Measurements from ENCODE around the gene COLEC12. TPM values are rescaled to one million over a fixed set of nuclear protein-coding genes. Genes with fewer than 3 reads are reported as not detected.

The COLEC12 gene
- total and polyA plus RNA-seq, 2 donors (not counting 3 experiments of a cell fraction or from before 2014, with no cell fraction given): 8.0 to 17.1 TPM

DNA sequence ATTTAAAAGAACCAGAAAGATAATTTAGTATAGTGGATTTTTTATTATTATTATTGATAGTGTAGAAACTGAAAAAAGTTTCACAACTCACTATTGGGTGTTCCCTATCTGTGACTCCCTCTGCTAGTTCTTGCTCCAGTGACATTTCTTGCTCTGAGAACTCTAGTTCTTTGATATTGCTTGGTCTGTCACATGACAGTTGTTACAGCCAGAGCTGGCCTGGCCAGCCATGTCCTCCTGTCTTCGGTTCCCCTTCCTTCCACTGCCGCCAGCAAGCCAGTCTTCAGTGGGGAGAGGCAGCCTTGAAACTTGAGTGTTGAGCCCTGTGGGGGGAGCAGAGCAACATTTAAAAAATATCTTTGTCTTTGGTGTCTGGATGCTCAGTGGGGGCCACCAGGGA is 225.0 kb downstream of the COLEC12 start:
- dilution Hi-C loops (cut with MboI; ENCODE audit: extremely low pct_ligation_motif_present, low sequenced_read_pairs) (no loop called here), intact Hi-C loops (cut with micrococcal nuclease) (no loop called here)
- Histone ChIP-seq H3K9ac (replicated peaks; ENCODE audit: extremely low read depth, insufficient read depth, low read length) (no peak overlapping the region), H3K4me2 (ENCODE audit: insufficient read depth, low read length) (no peak overlapping the region), H3K79me2 (ENCODE audit: control insufficient read depth, insufficient read depth, low read length) (no peaks in the 10 kb centered on the region), H3K4me3 (replicated peaks in 1 of 3; ENCODE audit: insufficient read depth in 1 of 3, low read depth in 1 of 3, low read length in 3 of 3) (no peak overlapping the region), H3K9me1 (replicated peaks; ENCODE audit: control insufficient read depth, extremely low read depth, insufficient read depth, low read length) (no peaks in the 10 kb centered on the region), H3K36me3 (ENCODE audit: control insufficient read depth in 2 of 2, extremely low read depth in 1 of 2, insufficient read depth in 2 of 2, low read length in 2 of 2) (no peaks in the 10 kb centered on the region), H3K27me3 (ENCODE audit: control insufficient read depth in 2 of 2, insufficient read depth in 2 of 2, low read length in 2 of 2) (no peaks in the 10 kb centered on the region), H3K9me3 (replicated peaks; ENCODE audit: control insufficient read depth, insufficient read depth, low read length) (no peaks in the 10 kb centered on the region), H4K20me1 (replicated peaks; ENCODE audit: control insufficient read depth, extremely low read depth, insufficient read depth, low read length) (no peaks in the 10 kb centered on the region), H2AFZ (ENCODE audit: low read depth, low read length) (no peak overlapping the region), H3K27ac (ENCODE audit: insufficient read depth, low read depth, low read length) (no peak overlapping the region), H3K4me1 (ENCODE audit: control insufficient read depth, extremely low read depth, insufficient read depth, low read length) (no peaks in the 10 kb centered on the region)
- ChIA-PET POLR2A (no interaction called here), CTCF (no interaction called here)
- DNase-seq (ENCODE audit: low read depth, low spot score) (no peak), FAIRE-seq (no peak)
- no TSS peak for BruUV-seq (replicated peaks)
- no peak for TF ChIP-seq EZH2 (IDR thresholded peaks at IDR 0.05; ENCODE audit: borderline replicate concordance, low read depth, low read length, severe bottlenecking)
- TF ChIP-seq, protein P1, sequence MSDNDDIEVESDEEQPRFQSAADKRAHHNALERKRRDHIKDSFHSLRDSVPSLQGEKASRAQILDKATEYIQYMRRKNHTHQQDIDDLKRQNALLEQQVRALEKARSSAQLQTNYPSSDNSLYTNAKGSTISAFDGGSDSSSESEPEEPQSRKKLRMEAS (IDR thresholded peaks at IDR 0.05; ENCODE audit: insufficient read depth, insufficient read length): no peak
- TF ChIP-seq GATA2 (IDR thresholded peaks at IDR 0.05; ENCODE audit: insufficient read depth, insufficient read length, low read depth, low read length): no peak
- TF ChIP-seq, protein P2, sequence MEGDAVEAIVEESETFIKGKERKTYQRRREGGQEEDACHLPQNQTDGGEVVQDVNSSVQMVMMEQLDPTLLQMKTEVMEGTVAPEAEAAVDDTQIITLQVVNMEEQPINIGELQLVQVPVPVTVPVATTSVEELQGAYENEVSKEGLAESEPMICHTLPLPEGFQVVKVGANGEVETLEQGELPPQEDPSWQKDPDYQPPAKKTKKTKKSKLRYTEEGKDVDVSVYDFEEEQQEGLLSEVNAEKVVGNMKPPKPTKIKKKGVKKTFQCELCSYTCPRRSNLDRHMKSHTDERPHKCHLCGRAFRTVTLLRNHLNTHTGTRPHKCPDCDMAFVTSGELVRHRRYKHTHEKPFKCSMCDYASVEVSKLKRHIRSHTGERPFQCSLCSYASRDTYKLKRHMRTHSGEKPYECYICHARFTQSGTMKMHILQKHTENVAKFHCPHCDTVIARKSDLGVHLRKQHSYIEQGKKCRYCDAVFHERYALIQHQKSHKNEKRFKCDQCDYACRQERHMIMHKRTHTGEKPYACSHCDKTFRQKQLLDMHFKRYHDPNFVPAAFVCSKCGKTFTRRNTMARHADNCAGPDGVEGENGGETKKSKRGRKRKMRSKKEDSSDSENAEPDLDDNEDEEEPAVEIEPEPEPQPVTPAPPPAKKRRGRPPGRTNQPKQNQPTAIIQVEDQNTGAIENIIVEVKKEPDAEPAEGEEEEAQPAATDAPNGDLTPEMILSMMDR (IDR thresholded peaks at IDR 0.05; ENCODE audit: extremely low read depth in 1 of 2, insufficient read depth in 1 of 2, low read depth in 1 of 2, low read length in 2 of 2): no peak
- no peak for TF ChIP-seq FOS (IDR thresholded peaks at IDR 0.05; ENCODE audit: borderline replicate concordance, insufficient read depth, low read length)

DNA sequence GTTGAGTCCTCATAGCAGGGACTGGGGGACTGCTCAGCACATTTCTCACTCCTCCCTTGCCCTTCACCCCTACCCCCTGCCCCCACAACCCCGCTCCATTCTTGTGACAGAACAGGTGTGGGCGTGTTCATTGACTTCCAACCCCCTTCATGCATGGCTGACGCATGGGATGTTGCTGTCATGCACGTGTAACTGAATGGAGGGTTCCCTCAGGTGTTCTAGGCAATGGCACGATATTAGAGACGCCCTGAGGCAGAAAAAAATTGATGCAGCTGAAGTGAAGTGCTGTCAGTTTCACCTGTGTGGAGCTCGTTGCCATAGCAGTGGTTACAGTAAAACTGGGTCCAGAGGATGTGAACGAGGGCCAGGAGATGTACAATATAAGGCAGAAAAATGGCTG is 226.2 kb downstream of the COLEC12 start:
- Histone ChIP-seq H3K4me3 (replicated peaks in 1 of 3; ENCODE audit: insufficient read depth in 1 of 3, low read depth in 1 of 3, low read length in 3 of 3) (no peak overlapping the region), H3K4me1 (ENCODE audit: control insufficient read depth, extremely low read depth, insufficient read depth, low read length) (no peaks in the 10 kb centered on the region), H3K4me2 (ENCODE audit: insufficient read depth, low read length) (no peak overlapping the region), H3K27ac (ENCODE audit: insufficient read depth, low read depth, low read length) (no peak overlapping the region), H4K20me1 (replicated peaks; ENCODE audit: control insufficient read depth, extremely low read depth, insufficient read depth, low read length) (no peaks in the 10 kb centered on the region), H3K9me1 (replicated peaks; ENCODE audit: control insufficient read depth, extremely low read depth, insufficient read depth, low read length) (no peaks in the 10 kb centered on the region), H3K27me3 (ENCODE audit: control insufficient read depth in 2 of 2, insufficient read depth in 2 of 2, low read length in 2 of 2) (no peaks in the 10 kb centered on the region), H2AFZ (ENCODE audit: low read depth, low read length) (no peak overlapping the region), H3K9ac (replicated peaks; ENCODE audit: extremely low read depth, insufficient read depth, low read length) (no peak overlapping the region), H3K79me2 (ENCODE audit: control insufficient read depth, insufficient read depth, low read length) (no peaks in the 10 kb centered on the region), H3K9me3 (replicated peaks; ENCODE audit: control insufficient read depth, insufficient read depth, low read length) (no peaks in the 10 kb centered on the region), H3K36me3 (ENCODE audit: control insufficient read depth in 2 of 2, extremely low read depth in 1 of 2, insufficient read depth in 2 of 2, low read length in 2 of 2) (no peaks in the 10 kb centered on the region)
- dilution Hi-C loops (cut with MboI; ENCODE audit: extremely low pct_ligation_motif_present, low sequenced_read_pairs): no loop called here
- intact Hi-C loops (cut with micrococcal nuclease): no loop called here
- POLR2A ChIA-PET: no interaction called here
- CTCF ChIA-PET: no interaction called here
- TF ChIP-seq POLR2A (IDR thresholded peaks at IDR 0.05; ENCODE audit: low read depth, low read length): no peak
- TF ChIP-seq, protein P2 (IDR thresholded peaks at IDR 0.05; ENCODE audit: extremely low read depth in 1 of 2, insufficient read depth in 1 of 2, low read depth in 1 of 2, low read length in 2 of 2): no peak
- no peak for TF ChIP-seq FOS (IDR thresholded peaks at IDR 0.05; ENCODE audit: borderline replicate concordance, insufficient read depth, low read length)
- no peak for TF ChIP-seq POLR2AphosphoS5 (IDR thresholded peaks at IDR 0.05; ENCODE audit: insufficient read depth, low read depth, low read length)
- TF ChIP-seq, protein P1 (IDR thresholded peaks at IDR 0.05; ENCODE audit: insufficient read depth, insufficient read length): no peak
- TF ChIP-seq GATA2 (IDR thresholded peaks at IDR 0.05; ENCODE audit: insufficient read depth, insufficient read length, low read depth, low read length): no peak
- TF ChIP-seq JUN (IDR thresholded peaks at IDR 0.05; ENCODE audit: borderline replicate concordance, insufficient read depth, insufficient read length, low read depth): no peak
- TF ChIP-seq MYC (IDR thresholded peaks at IDR 0.05; ENCODE audit: low read depth, low read length): no peak
- no peak for TF ChIP-seq EZH2 (IDR thresholded peaks at IDR 0.05; ENCODE audit: borderline replicate concordance, low read depth, low read length, severe bottlenecking)
- BruUV-seq (replicated peaks): no TSS peak
- no peak for FAIRE-seq
- DNase-seq (ENCODE audit: low read depth, low spot score): no peak
